Neuron (in vitro differentiated cells): ENCODE results near the gene SIRPA.

Experiments used
- H2AFZ ChIP-seq: one replicate; pipeline ENCODE4 v1.6.1; 2013; ENCODE audit warnings: low read depth, mild to moderate bottlenecking, inconsistent platforms, low read length, moderate library complexity
- H3K27me3 ChIP-seq: one replicate; pipeline ENCODE4 v1.6.1; 2013; ENCODE audit warnings: low read length; ENCODE audit not compliant: insufficient read depth
- H3K36me3 ChIP-seq: one replicate; pipeline ENCODE4 v1.6.1; 2013; ENCODE audit warnings: low read length; ENCODE audit not compliant: insufficient read depth
- H3K4me1 ChIP-seq: one replicate; pipeline ENCODE4 v1.6.1; 2013; ENCODE audit warnings: low read length; ENCODE audit not compliant: insufficient read depth
- H3K4me3 ChIP-seq: 2 replicates; pipeline ENCODE4 v1.5.1; 2013; ENCODE audit warnings: mild to moderate bottlenecking, low read length, moderate library complexity
- H3K9me3 ChIP-seq: one replicate; pipeline ENCODE4 v1.6.1; 2013; ENCODE audit warnings: low read length

The SIRPA gene

DNA sequence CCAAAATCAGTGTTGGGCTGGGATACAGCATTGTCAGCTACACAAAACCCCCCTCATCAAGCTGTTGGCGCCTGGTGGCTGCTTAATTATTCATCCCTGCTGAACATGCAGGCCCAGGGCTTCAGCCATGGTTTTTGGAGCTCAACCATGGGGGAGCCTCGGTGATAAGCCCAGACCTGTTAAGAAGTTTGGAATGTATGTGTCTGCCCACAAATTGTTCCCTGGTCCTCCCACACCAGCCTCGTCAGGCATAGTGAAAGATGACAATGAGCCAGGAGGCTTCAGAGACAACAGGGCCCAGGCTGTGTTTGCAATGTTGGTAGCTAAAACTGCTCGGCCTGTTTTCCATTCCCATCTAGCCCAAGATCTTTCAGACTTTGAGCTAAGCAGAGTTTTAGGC lies 34.8 kb upstream of the SIRPA start:
- Histone ChIP-seq H3K4me3 (no peak overlapping the region), H2AFZ (no peak overlapping the region), H3K9me3 (no peaks in the 10 kb centered on the region), H3K4me1 (no peaks in the 10 kb centered on the region), H3K27me3 (peaks cover 7% of the 10 kb centered on the region), H3K36me3 (no peaks in the 10 kb centered on the region)

DNA sequence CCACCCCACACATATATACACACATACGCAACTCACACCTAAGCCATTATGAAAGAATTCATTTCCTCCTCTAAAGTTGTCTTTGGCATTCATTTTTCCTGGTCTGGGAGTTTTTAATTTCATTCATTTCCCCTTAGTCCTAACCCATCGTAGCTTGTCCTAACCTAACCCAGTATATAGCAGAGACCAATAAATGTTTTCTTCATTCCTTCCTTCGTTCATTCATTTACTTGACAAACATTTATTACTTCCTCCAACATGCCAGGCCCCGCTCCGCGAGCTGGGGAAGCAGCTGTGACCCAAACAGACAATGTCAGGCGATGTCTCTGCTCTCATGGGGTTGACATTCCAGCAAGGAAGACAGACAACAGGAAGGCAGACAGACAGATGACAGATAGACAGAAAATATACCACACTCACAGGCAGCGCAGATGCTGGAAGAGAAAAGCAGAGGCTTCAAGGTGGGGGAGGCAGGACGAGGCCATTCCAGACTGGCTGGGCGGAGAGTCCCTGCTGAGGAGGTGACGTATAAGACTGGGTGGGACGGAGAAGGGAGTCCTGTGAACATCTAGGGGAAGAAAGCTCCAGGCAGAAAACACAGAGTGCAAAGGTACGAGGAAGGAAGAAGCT lies 33.7 kb upstream of the SIRPA start:
- Histone ChIP-seq H3K36me3 (no peaks in the 10 kb centered on the region), H2AFZ (no peak overlapping the region), H3K4me3 (no peak overlapping the region), H3K4me1 (no peaks in the 10 kb centered on the region), H3K27me3 (peaks cover 7% of the 10 kb centered on the region), H3K9me3 (no peaks in the 10 kb centered on the region)

DNA sequence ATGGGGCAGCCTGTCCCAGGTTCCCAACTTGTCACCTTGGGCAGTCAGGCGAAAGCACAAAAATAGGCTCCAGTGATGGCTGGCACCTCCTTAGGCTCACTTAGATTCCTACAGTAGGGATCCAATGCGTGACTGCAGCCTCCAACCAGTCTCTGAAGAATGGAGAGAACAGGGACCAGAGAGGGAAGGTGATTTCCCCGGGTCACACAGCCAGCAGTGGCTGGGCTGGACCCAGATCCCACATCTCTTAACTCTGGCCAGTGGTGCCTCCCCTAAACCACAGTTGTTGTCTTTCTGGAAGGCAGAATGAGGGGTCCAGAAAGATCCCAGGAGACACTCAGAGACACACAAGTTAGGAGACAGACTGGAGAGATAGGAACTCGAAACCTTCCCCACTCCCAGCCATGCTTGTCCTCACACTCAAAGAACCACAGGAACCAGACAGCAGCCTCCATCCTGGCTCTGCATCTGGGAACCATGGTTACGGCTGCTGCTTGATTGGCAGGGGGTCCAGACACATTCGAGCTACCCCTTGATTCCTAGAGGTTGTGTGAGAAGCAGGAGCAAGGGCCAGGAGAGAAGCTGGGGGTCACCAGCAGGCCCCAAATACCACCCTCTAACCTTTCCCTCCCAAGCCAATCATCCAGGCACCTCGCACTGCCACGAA lies 33.1 kb upstream of the SIRPA start:
- Histone ChIP-seq H2AFZ (no peak overlapping the region), H3K4me1 (no peaks in the 10 kb centered on the region), H3K36me3 (no peaks in the 10 kb centered on the region), H3K27me3 (peaks cover 13% of the 10 kb centered on the region), H3K4me3 (no peak overlapping the region), H3K9me3 (no peaks in the 10 kb centered on the region)

DNA sequence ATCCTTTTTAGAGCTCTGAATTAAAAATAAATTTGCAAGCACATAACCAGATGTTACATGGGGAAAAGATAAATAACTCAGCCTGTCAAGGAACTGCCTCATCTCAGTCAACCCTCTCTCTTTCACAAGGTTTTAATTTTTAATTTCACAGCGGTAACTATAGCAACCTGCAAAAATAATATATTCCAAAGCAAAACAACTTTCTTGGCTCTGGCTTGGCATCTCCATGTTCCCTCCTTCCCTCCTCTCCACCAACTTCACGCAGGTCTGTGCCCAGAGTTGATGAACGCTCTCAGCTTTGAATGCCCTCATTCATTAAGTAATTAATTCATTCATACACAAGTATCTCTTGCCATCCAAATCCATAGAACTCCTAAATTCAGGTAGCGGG lies 32.5 kb upstream of the SIRPA start:
- Histone ChIP-seq H3K9me3 (no peaks in the 10 kb centered on the region), H3K36me3 (no peaks in the 10 kb centered on the region), H2AFZ (no peak overlapping the region), H3K27me3 (peaks cover 13% of the 10 kb centered on the region), H3K4me3 (no peak overlapping the region), H3K4me1 (no peaks in the 10 kb centered on the region)

DNA sequence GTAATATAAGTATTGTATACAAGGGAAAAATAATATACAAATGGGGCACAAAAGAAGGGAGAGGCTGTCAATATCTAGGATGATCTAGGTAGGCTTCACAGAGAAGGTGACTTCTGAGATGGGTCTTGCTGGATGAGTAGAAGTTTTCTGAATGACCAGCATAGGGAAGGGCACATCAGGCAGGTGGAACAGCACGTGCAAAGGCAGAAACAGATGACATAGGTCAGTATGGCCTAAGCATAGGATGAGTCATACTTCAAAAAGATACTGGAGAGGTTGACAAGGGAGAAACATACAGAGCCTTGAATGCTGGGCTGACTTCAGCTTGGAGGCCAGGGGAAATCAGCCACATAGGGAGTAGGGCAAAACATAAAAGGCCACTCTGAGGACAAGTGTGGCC lies 31.9 kb upstream of the SIRPA start:
- H3K4me1 ChIP-seq: no peaks in the 10 kb centered on the region
- H2AFZ ChIP-seq: no peak overlapping the region
- peaks cover 13% of the 10 kb centered on the region for H3K27me3 ChIP-seq
- H3K36me3 ChIP-seq: no peaks in the 10 kb centered on the region
- H3K9me3 ChIP-seq: no peaks in the 10 kb centered on the region
- H3K4me3 ChIP-seq: no peak overlapping the region

DNA sequence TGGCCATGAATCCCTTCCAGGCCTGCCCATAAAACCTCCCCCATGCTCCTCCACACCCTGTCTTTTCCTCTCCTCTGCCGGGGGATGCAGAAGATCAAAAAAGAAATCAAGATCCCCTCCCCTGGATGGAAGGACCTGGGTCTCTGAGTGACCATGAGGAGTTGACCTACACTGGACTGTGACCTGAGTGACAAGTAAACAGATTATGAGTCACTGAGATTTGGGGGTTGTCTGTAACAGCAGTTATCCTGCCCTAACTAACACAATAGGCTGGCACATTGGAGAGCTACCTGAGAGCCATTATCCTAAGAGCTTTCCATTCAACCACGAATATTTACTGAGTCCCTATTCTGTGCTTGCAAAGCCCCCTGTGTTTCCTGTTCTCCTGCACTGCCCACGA lies 28.4 kb upstream of the SIRPA start:
- Histone ChIP-seq H3K4me3 (no peak overlapping the region), H3K27me3 (peaks cover 11% of the 10 kb centered on the region), H2AFZ (no peak overlapping the region), H3K9me3 (no peaks in the 10 kb centered on the region), H3K4me1 (no peaks in the 10 kb centered on the region), H3K36me3 (no peaks in the 10 kb centered on the region)

DNA sequence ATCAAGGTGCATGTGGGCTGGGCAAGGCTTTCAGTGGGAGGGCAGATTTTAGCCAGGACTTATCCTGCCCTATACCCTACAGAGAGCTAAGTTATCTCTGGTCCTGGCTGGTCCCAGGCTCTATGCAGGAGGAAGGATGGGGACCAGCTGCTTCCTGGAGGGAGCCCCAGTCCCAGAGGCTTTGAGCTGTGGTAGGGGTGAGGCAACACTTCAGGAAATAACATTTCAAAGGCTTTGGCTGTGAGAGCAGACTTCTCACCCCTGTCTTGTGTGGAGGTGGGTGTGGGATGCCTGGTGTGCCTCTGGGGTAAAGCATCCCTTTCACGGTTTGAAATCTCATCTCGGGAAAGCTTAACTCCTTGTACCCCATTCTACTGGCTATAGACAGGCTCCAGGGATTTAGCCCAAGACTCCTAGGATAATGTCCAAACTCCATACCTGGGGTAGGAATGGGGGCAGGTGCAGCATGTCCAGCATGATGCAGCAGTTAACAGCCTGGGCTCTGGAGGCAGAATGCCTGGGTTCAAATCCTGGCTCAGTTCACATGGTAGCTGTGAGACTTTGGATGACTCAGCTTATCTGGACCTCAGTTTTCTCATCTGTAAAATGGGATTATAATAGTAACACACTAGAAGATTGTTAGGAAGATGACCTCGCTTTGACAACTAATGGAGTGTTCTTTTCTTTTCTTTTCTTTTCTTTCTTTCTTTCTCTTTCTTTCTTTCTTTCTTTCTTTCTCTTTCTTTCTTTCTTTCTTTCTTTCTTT lies 27.5 kb upstream of the SIRPA start:
- no peaks in the 10 kb centered on the region for H3K4me1 ChIP-seq
- H3K9me3 ChIP-seq: no peaks in the 10 kb centered on the region
- no peak overlapping the region for H3K4me3 ChIP-seq
- no peaks in the 10 kb centered on the region for H3K36me3 ChIP-seq
- peaks cover 11% of the 10 kb centered on the region for H3K27me3 ChIP-seq
- H2AFZ ChIP-seq: no peak overlapping the region

DNA sequence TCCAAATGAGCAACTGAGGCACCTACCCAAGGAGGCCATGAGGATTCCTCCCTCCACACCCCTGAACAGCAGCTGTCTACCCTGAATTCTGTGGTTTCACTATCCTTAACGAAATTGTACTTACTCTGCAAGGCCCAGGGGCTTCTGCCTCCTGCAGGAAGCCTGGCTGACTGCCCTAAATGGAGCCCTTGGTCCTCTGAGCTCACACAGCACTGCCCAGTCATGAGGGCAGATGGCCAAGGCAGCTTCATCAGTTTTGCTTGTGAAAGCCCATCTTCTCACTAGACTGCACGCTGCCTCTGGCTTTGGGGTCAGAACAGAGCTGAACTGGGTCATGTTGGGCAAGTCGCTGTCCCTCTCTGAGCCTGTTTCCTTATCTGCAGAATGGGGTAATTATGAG lies 26.4 kb upstream of the SIRPA start:
- Histone ChIP-seq H3K4me1 (no peaks in the 10 kb centered on the region), H3K9me3 (peaks cover 2% of the 10 kb centered on the region), H3K4me3 (no peak overlapping the region), H2AFZ (no peak overlapping the region), H3K36me3 (no peaks in the 10 kb centered on the region), H3K27me3 (peaks cover 11% of the 10 kb centered on the region)

DNA sequence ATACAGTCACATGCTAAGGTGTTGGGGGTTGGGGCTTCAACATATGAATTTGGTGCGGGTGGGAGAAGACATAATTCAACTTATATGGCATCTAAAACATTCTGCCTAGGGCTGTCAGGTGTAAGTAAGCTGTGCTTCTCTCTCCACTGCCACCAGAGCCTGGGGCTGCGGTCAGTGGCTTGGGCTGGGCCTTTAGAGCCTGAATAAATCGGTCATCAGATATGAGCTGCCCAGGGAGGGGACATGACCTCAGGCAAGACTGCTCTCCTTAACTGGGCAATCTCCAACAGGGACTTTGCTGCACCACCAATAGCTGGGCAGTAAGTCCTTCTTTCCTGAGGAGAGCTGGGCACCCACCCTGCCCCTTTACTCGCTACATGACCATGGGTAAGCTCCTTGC lies 24.9 kb upstream of the SIRPA start:
- Histone ChIP-seq H3K27me3 (peaks cover 8% of the 10 kb centered on the region), H3K4me1 (peaks cover 5% of the 10 kb centered on the region), H3K9me3 (peaks cover 2% of the 10 kb centered on the region), H2AFZ (no peak overlapping the region), H3K36me3 (no peaks in the 10 kb centered on the region), H3K4me3 (no peak overlapping the region)

DNA sequence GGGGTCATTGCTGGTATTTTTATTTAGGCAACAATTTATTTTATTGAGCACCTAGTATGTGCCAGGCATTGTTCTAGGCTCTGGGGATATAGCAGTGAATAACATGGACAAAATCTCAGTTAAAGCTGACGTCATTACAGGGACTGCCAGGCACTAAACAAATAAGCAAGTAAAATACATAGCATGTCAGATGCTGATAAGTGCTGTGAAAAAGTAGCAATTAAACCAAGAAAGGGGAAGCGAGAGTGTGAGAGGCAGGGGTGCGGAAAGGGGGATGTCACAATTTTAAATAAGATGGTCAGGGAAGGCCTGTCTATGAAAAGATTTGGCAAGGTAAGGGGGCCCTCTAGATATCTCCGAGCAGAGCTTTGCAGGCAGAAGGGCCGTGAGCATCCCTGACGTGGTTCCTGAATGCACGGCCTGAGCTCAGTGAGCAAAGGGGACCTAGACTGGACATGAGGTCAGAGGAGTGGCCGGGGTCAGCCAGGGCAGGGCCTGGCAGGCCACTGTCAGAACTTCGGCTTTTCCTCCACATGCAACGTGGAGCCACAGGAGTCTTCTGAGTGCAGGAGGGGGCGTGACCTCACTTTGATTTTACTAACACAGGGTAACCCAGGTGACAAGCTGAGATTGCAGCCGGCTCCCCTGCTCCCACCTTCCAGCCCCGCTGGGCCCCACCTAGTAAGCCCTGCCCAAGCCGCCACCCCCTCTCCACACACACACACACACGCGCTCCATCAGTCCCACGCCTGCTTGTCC lies 24.2 kb upstream of the SIRPA start:
- Histone ChIP-seq H3K27me3 (peaks cover 8% of the 10 kb centered on the region), H2AFZ (no peak overlapping the region), H3K9me3 (peaks cover 2% of the 10 kb centered on the region), H3K4me1 (peaks cover 5% of the 10 kb centered on the region), H3K4me3 (no peak overlapping the region), H3K36me3 (no peaks in the 10 kb centered on the region)

DNA sequence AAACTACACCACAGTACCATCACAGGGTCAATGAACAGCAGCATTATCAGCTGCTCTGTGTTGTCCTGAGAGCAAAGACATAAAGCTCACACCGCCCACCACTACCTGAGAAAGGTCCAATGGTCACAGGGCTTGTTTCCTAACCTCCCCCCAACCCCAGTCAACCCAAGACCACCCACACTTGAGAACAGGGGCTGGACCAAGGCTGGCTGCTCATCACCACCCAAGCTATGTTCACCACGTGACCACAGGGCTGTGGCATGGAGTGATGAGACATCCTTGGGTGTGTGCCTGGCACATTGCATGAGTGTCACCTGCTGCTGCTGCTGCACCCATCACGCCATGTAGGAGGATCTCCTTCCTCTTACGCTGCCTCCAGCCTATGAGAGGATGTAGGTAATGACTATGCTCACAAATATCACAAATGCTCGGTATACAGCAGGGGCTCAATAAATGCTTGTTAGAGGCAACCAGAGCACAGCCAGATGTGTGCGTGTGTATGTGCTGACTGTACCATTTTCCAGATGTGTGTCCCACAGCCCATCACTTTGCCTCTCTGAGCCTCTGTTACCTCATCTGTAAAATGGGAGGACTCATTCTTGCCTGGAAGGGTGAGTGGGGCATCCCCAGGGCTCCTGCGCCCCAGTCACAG lies 23.3 kb upstream of the SIRPA start:
- Histone ChIP-seq H3K36me3 (no peaks in the 10 kb centered on the region), H3K4me3 (no peak overlapping the region), H3K4me1 (peaks cover 5% of the 10 kb centered on the region), H3K27me3 (peaks cover 5% of the 10 kb centered on the region), H2AFZ (no peak overlapping the region), H3K9me3 (peaks cover 2% of the 10 kb centered on the region)

DNA sequence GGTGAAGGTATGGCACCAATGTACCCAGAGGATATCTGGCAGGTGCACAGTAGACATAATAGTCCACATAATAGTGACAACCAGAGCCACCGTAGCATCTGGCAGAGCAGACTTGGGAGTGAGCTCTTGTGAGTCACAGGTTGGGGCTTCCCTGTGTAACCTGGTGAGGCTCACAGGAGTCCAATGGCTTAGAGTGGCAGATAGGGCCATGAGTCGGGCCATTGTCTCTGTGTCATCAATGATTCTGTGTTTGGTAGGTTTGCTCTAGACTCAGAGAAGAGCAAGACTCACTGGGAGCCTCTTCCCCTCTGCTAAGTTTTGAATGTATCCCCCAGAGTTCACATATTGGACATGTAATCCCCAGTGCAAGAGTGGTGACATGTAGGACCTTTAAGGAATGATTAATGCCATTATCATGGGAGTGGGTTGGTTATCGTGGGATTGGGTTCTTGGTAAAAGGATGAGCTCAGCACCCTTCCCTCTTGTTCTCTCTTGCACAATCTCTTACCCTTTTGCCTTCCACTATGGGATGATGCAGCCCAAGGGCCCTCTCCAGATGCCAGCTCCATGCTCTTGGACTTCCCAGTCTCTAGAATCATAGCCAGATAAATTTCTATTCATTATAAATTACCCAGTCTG lies 22.6 kb upstream of the SIRPA start:
- no peak overlapping the region for H3K4me3 ChIP-seq
- no peak overlapping the region for H2AFZ ChIP-seq
- H3K27me3 ChIP-seq: peaks cover 3% of the 10 kb centered on the region
- H3K9me3 ChIP-seq: peaks cover 2% of the 10 kb centered on the region
- H3K4me1 ChIP-seq: peaks cover 5% of the 10 kb centered on the region
- no peaks in the 10 kb centered on the region for H3K36me3 ChIP-seq
